AG09309 (cell line): ENCODE data around the gene OXTR.

Experiments used
- DNase-seq: peaks from one replicate; pipeline ENCODE4 v3.0.0-alpha.2; 2010; ENCODE audit warnings: low read depth
- H3K4me3 ChIP-seq: 2 replicates; pipeline ENCODE4 v1.5.1; 2011; ENCODE audit warnings: mild to moderate bottlenecking, low read depth, low read length, moderate library complexity; ENCODE audit not compliant: control insufficient read depth
- CTCF ChIP-seq: IDR thresholded peaks from 2 replicates; pipeline ENCODE4 v1.5.1; 2011; ENCODE audit warnings: mild to moderate bottlenecking, low read depth, low read length, inconsistent platforms; ENCODE audit not compliant: insufficient read depth, control insufficient read depth; ENCODE audit errors: missing control alignments

Gene OXTR

GRCh38 chr3:8802256-8802655 lies 32.8 kb upstream of the OXTR start:
- no peak for TF ChIP-seq CTCF
- H3K4me3 ChIP-seq = no peak overlapping the region
- DNase-seq = no peak

- no peak for TF ChIP-seq CTCF
- no peak for DNase-seq
- H3K4me3 ChIP-seq = no peak overlapping the region
Observed at GRCh38 chr3:8800016-8800415, 30.6 kb upstream of the OXTR start.

- no peak overlapping the region for H3K4me3 ChIP-seq
- no peak for DNase-seq
- no peak for TF ChIP-seq CTCF
Observed at GRCh38 chr3:8794247-8794646, 24.8 kb upstream of the OXTR start.

- no peak for TF ChIP-seq CTCF
- no peak overlapping the region for H3K4me3 ChIP-seq
- DNase-seq = peak; percentile 33
Observed at GRCh38 chr3:8793242-8793641, 23.8 kb upstream of the OXTR start.

GRCh38 chr3:8790529-8790928 lies 21.1 kb upstream of the OXTR start:
- no peak overlapping the region for H3K4me3 ChIP-seq
- no peak for TF ChIP-seq CTCF
- DNase-seq = no peak

- no peak for TF ChIP-seq CTCF
- no peak overlapping the region for H3K4me3 ChIP-seq
- DNase-seq = no peak
Observed at GRCh38 chr3:8784676-8785435, 15.4 kb upstream of the OXTR start.
